Astrocyte (in vitro differentiated cells and primary cell): ENCODE data around the gene LGR6. TPM values are rescaled to one million over a fixed set of nuclear protein-coding genes. Genes with fewer than 3 reads are reported as not detected.
A peak's percentile ranks its signal among the peaks of the same experiment; 100 is the strongest.

ENCODE experiments used
- DNase-seq: peaks from one replicate; pipeline ENCODE4 v3.0.0-alpha.2; 2010; ENCODE audit warnings: low read depth
- FAIRE-seq: peaks from 2 replicates; lab custom pipeline; 2011; peaks lifted over from hg19 to GRCh38; lab: Jason Lieb, UNC
- H2AFZ ChIP-seq: 2 replicates; pipeline ENCODE4 v1.6.0; 2012; ENCODE audit warnings: low read depth, low read length, inconsistent platforms
- H3K27ac ChIP-seq: 2 replicates; pipeline ENCODE4 v1.5.1; 2011; ENCODE audit warnings: low read depth, low read length, inconsistent platforms
- H3K27me3 ChIP-seq: 2 replicates; pipeline ENCODE4 v1.6.0; 2011; ENCODE audit warnings: low read length, inconsistent platforms; ENCODE audit not compliant: insufficient read depth
- H3K36me3 ChIP-seq: 2 replicates; pipeline ENCODE4 v1.5.1; 2011; ENCODE audit warnings: low read length, inconsistent platforms; ENCODE audit not compliant: insufficient read depth
- H3K4me1 ChIP-seq: 2 replicates; pipeline ENCODE4 v1.5.1; 2011; ENCODE audit warnings: low read length, inconsistent platforms; ENCODE audit not compliant: insufficient read depth
- H3K4me2 ChIP-seq: 2 replicates; pipeline ENCODE4 v1.6.0; 2012; ENCODE audit warnings: low read length, inconsistent platforms
- H3K4me3 ChIP-seq: 2 replicates; pipeline ENCODE4 v1.5.1; 2011; ENCODE audit warnings: low read depth, mild to moderate bottlenecking, low read length, inconsistent platforms; ENCODE audit not compliant: insufficient read depth
- H3K79me2 ChIP-seq: 2 replicates; pipeline ENCODE4 v1.6.0; 2012; ENCODE audit warnings: mild to moderate bottlenecking, low read length, inconsistent platforms; ENCODE audit not compliant: insufficient read depth
- H3K9ac ChIP-seq: 2 replicates; pipeline ENCODE4 v1.6.0; 2012; ENCODE audit warnings: mild to moderate bottlenecking, low read length, inconsistent platforms
- H3K9me3 ChIP-seq: 2 replicates; pipeline ENCODE4 v1.5.1; 2012; ENCODE audit warnings: low read depth, mild to moderate bottlenecking, low read length, inconsistent platforms; ENCODE audit not compliant: insufficient read depth
- H4K20me1 ChIP-seq: 2 replicates; pipeline ENCODE4 v1.6.0; 2012; ENCODE audit warnings: low read length, inconsistent platforms; ENCODE audit not compliant: insufficient read depth
- H3K27ac Mint-ChIP-seq: one replicate; pipeline ENCODE4 v1.8.0; 2021; ENCODE audit warnings: mild to moderate bottlenecking, mixed read lengths; ENCODE audit not compliant: unreplicated experiment
- H3K27me3 Mint-ChIP-seq: one replicate; pipeline ENCODE4 v1.8.0; 2021; ENCODE audit warnings: low read depth, mixed read lengths; ENCODE audit not compliant: unreplicated experiment
- H3K36me3 Mint-ChIP-seq: one replicate; pipeline ENCODE4 v1.8.0; 2021; ENCODE audit warnings: low read depth, mixed read lengths; ENCODE audit not compliant: unreplicated experiment
- H3K4me1 Mint-ChIP-seq: one replicate; pipeline ENCODE4 v1.8.0; 2021; ENCODE audit warnings: low read depth, mixed read lengths; ENCODE audit not compliant: unreplicated experiment
- H3K4me3 Mint-ChIP-seq: one replicate; pipeline ENCODE4 v1.8.0; 2021; ENCODE audit warnings: mild to moderate bottlenecking, moderate library complexity, mixed read lengths; ENCODE audit not compliant: unreplicated experiment
- H3K9me3 Mint-ChIP-seq: one replicate; pipeline ENCODE4 v1.8.0; 2021; ENCODE audit warnings: mild to moderate bottlenecking, mixed read lengths; ENCODE audit not compliant: unreplicated experiment
- CTCF ChIP-seq: IDR thresholded peaks from 2 replicates; pipeline ENCODE4 v1.5.1; 2011; ENCODE audit warnings: low read depth, mild to moderate bottlenecking, inconsistent platforms, low read length, moderate library complexity; ENCODE audit not compliant: insufficient read depth
- EZH2 ChIP-seq: IDR thresholded peaks from 2 replicates; pipeline ENCODE4 v1.6.1; 2012; ENCODE audit warnings: mild to moderate bottlenecking, low read length, inconsistent platforms; ENCODE audit not compliant: insufficient read depth
- total RNA-seq: library from RNA; stranded (reverse); gene quantifications from 2 replicates; pipeline ENCODE4 v1.2.1, GENCODE V29; 2021

The LGR6 gene
- total RNA-seq, 1 donor from 2014 or later, result 0.27 TPM

GRCh38 chr1:202161151-202162046 lies 32.2 kb upstream of the LGR6 start:
- Histone ChIP-seq H3K4me1 (peaks cover 3% of the 10 kb centered on the region), H3K27me3 (no peaks in the 10 kb centered on the region), H3K4me2 (no peak overlapping the region), H2AFZ (no peak overlapping the region), H3K27ac (no peak overlapping the region), H3K79me2 (no peaks in the 10 kb centered on the region), H3K36me3 (no peaks in the 10 kb centered on the region), H3K4me3 (no peak overlapping the region), H4K20me1 (no peaks in the 10 kb centered on the region), H3K9me3 (no peaks in the 10 kb centered on the region), H3K9ac (no peak overlapping the region)
- no peaks in the 10 kb centered on the region for H3K36me3 Mint-ChIP-seq
- no peak overlapping the region for H3K4me3 Mint-ChIP-seq
- peak overlapping the region; percentile 41 for H3K27ac Mint-ChIP-seq
- H3K4me1 Mint-ChIP-seq, result peaks cover 14% of the 10 kb centered on the region
- H3K9me3 Mint-ChIP-seq, result no peaks in the 10 kb centered on the region
- TF ChIP-seq CTCF (no peak), EZH2 (no peak)
- DNase-seq (no peak), FAIRE-seq (no peak)
- H3K27me3 Mint-ChIP-seq, result peaks cover 9% of the 10 kb centered on the region

GRCh38 chr1:202162047-202162417 lies 31.6 kb upstream of the LGR6 start:
- H2AFZ ChIP-seq, result no peak overlapping the region
- no peak overlapping the region for H3K4me3 Mint-ChIP-seq
- no peak overlapping the region for H3K27ac ChIP-seq
- no peaks in the 10 kb centered on the region for H4K20me1 ChIP-seq
- FAIRE-seq (no peak), DNase-seq (no peak)
- no peak overlapping the region for H3K27ac Mint-ChIP-seq
- no peak overlapping the region for H3K4me2 ChIP-seq
- no peaks in the 10 kb centered on the region for H3K36me3 ChIP-seq
- TF ChIP-seq EZH2 (no peak), CTCF (no peak)
- H3K9me3 ChIP-seq, result no peaks in the 10 kb centered on the region
- no peaks in the 10 kb centered on the region for H3K27me3 ChIP-seq
- H3K4me1 Mint-ChIP-seq, result peaks cover 17% of the 10 kb centered on the region
- H3K4me1 ChIP-seq, result peaks cover 3% of the 10 kb centered on the region
- H3K79me2 ChIP-seq, result no peaks in the 10 kb centered on the region
- no peak overlapping the region for H3K4me3 ChIP-seq
- H3K27me3 Mint-ChIP-seq, result peaks cover 11% of the 10 kb centered on the region
- H3K36me3 Mint-ChIP-seq, result no peaks in the 10 kb centered on the region
- H3K9me3 Mint-ChIP-seq, result no peaks in the 10 kb centered on the region
- H3K9ac ChIP-seq, result no peak overlapping the region
